ENCODE data around the gene OR6S1.
"Not testable (repeated sequence)": the region's sequence is repeated elsewhere in the genome, so short reads cannot be mapped to it uniquely, and the experiment has no call there.

OR6S1 gene

DNA sequence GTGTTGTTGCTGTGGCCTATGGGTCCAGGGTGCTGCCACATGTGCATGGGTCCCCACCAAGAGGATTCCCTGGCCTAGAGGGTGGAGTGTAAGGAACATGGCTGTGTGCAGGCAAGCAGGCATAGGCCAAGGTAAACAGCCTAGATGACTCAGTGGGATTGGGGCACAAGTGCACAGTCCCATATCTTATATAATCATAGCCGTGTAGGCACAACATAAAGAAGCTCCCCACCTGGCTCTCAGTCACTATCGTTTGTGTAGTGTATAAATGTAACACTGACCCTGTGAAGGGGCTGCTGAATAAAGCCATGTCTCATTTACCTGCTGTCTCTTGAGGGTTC, 34.6 kb downstream of the OR6S1 start:
- no peak for DNase-seq
- Mint-ChIP-seq H3K27me3 (peaks cover 4% of the 10 kb centered on the region), H3K36me3 (no peaks in the 10 kb centered on the region), H3K27ac (no peak overlapping the region), H3K4me3 (no peak overlapping the region), H3K9me3 (no peaks in the 10 kb centered on the region), H3K4me1 (peaks cover 3% of the 10 kb centered on the region)
- CTCF ChIA-PET = interaction anchor here (0.6 to 6.5 kb wide), 9 partner anchors 50 to 280 kb away, joined by 3 to 74 read pairs (median 3); partner anchors contain the start of gene CCNB1IP1

DNA sequence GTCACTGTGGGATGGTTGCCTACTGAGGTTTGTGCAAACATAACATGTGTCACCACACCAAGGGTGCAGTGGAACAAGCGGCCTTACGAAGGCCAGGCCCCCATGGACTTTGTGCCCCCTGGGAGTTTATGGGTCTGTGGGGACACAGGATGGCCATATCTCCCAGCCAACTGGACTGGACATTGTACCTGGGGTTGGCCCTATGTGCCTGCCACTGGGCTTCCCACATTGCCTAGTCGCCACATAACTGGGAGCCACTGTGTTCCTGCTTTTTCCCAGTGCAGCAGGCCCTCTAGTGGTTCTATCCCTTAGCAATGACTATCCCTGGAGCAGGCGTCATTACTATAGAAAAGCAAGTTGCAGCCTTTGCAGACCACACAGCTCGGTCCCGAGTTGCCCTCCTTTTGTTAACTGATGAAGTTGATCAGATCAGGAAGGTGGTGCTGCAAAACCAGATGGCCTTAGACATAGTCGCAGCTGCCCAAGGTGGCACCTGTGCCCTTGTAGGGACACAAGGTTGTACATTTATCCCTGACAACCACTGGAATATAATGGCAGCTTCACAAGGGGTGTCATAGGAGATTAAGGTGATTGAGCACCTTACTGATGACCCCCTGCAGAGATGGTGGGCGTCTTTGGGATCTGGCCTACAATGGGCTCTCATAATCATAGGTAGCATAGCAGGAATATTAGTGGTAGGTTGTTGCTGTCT, 35.1 kb downstream of the OR6S1 start:
- H3K36me3 Mint-ChIP-seq = no peaks in the 10 kb centered on the region
- no peak overlapping the region for H3K27ac Mint-ChIP-seq

GRCh38 chr14:20603813-20604690, 37.4 kb downstream of the OR6S1 start:
- no peaks in the 10 kb centered on the region for H3K9me3 Mint-ChIP-seq

More for the DNA sequence above, 35.1 kb downstream of the OR6S1 start:
- H3K4me3 Mint-ChIP-seq = no peak overlapping the region
- peaks cover 3% of the 10 kb centered on the region for H3K4me1 Mint-ChIP-seq
- DNase-seq = no peak
- CTCF ChIA-PET = interaction anchor here (0.7 to 6.5 kb wide), 4 partner anchors 146 to 279 kb away, joined by 3 to 74 read pairs (median 26); partner anchors contain the start of gene CCNB1IP1
- H3K9me3 Mint-ChIP-seq = no peaks in the 10 kb centered on the region
- H3K27me3 Mint-ChIP-seq = peaks cover 4% of the 10 kb centered on the region

DNA sequence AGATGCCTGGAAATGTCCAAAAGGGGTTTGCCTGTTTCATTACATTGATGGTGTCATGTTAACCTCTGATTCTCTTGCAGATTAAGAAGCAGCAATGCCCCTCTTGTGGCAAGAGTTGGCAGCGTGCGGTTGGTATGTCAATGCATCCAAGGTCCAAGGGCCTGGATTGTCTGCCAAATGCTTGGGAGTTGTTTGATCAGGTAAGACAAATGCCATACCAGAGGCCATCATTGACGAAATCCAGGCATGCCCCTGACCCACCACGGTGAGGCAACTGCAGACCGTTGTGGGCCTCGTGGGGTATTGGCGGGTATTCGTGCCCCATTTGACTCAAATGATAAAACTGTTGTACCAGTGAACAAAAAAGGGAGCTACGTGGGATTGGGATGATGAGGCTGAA, 38.9 kb downstream of the OR6S1 start:
- CTCF ChIA-PET = interaction anchor here (1.3 to 1.7 kb wide), 3 partner anchors 116 to 275 kb away, joined by 3 to 6 read pairs (median 3); partner anchors contain the start of gene TEP1
- no peak overlapping the region for H3K27ac Mint-ChIP-seq
- H3K9me3 Mint-ChIP-seq = no peaks in the 10 kb centered on the region
- no peaks in the 10 kb centered on the region for H3K4me1 Mint-ChIP-seq
- DNase-seq = no peak
- H3K36me3 Mint-ChIP-seq = no peaks in the 10 kb centered on the region
- no peaks in the 10 kb centered on the region for H3K27me3 Mint-ChIP-seq
- H3K4me3 Mint-ChIP-seq = no peak overlapping the region

More at GRCh38 chr14:20603813-20604690, 37.4 kb downstream of the OR6S1 start:
- H3K36me3 Mint-ChIP-seq = no peaks in the 10 kb centered on the region
- H3K27ac Mint-ChIP-seq = no peak overlapping the region
- DNase-seq = no peak
- CTCF ChIA-PET = interaction anchor here (1.3 to 1.5 kb wide), 2 partner anchors 118 to 277 kb away, joined by 3 read pairs; no protein-coding TSS in a partner anchor
- no peak overlapping the region for H3K4me3 Mint-ChIP-seq
- H3K4me1 Mint-ChIP-seq = peaks cover 3% of the 10 kb centered on the region
- peaks cover 4% of the 10 kb centered on the region for H3K27me3 Mint-ChIP-seq

DNA sequence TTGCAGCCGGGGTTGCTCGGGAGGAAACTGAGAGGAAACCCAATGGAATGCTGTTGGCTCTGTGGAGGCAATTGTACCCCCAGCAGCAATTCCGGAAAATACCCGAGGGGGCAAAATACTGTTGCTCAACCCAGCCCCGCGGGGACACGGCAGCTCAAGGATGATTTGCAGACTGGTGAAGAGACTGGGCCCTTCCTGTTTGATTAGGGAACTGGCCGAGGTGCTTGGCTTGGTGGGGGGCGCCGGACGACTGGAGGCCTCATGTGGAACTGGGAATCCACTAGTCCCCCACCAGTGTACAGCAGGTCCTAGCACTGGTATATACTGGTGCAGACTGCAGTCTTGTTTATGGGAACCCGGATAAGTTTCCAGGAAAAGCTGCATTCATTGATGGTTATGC, 40.0 kb downstream of the OR6S1 start:
- CTCF ChIA-PET = no interaction called here
- no peak overlapping the region for H3K27ac Mint-ChIP-seq

DNA sequence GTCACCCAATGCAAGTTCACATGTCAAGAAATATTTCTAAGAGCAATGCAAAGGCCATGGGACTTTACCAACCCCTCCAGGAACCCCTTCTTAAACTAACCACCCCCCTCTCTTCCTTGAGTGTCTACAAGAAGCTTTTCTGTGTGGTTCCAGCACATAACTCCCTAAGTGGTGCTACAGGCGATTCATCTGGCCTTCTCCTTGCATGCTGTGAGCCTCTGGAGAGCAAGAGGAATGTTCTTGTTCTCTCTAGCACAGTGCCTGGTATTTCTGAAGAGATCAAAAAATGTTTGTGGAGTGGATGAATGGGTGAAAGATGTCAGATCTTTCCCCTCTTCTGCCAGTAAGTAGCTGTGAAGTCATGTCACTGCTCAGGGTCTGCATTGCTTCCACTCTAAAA, 44.4 kb downstream of the OR6S1 start:
- no peaks in the 10 kb centered on the region for H3K9me3 Mint-ChIP-seq
- H3K27ac Mint-ChIP-seq = no peak overlapping the region
- H3K4me3 Mint-ChIP-seq = no peak overlapping the region
- H3K27me3 Mint-ChIP-seq = peaks cover 14% of the 10 kb centered on the region
- CTCF ChIA-PET = interaction anchor here (1.0 to 1.5 kb wide), 2 partner anchors 10 to 269 kb away, joined by 3 read pairs; no protein-coding TSS in a partner anchor
- no peak for DNase-seq
- H3K36me3 Mint-ChIP-seq = no peaks in the 10 kb centered on the region
- peaks cover 3% of the 10 kb centered on the region for H3K4me1 Mint-ChIP-seq

More for the DNA sequence above, 40.0 kb downstream of the OR6S1 start:
- H3K9me3 Mint-ChIP-seq = no peaks in the 10 kb centered on the region
- H3K27me3 Mint-ChIP-seq = peaks cover 7% of the 10 kb centered on the region
- no peak for DNase-seq
- no peak overlapping the region for H3K4me3 Mint-ChIP-seq
- no peaks in the 10 kb centered on the region for H3K4me1 Mint-ChIP-seq
- H3K36me3 Mint-ChIP-seq = no peaks in the 10 kb centered on the region

DNA sequence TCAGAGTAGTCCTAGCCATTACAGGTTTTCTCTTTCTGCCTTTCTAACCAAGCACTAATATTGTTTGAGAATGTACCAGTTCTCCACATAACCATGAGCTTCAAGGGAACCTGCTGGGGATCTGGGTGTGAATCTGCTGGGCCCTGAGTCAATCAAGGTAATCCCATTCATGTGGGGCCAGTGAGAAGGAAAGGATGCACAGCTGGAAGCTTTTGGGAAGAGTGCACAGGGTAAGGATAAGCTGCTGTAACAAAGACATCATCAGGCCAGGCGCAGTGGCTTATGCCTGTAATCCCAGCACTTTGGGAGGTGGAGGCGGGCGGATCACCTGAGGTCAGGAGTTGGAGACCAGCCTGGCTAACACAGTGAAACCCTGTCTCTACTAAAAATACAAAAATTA, 45.8 kb downstream of the OR6S1 start:
- H3K4me3 Mint-ChIP-seq, H3K9me3 Mint-ChIP-seq, H3K36me3 Mint-ChIP-seq, H3K4me1 Mint-ChIP-seq, DNase-seq: not testable (repeated sequence)
- Mint-ChIP-seq H3K27ac (peak overlapping the region; percentile 15), H3K27me3 (peaks cover 20% of the 10 kb centered on the region)
- CTCF ChIA-PET = interaction anchor here (0.8 kb wide), 1 partner anchor 268 kb away, joined by 5 read pairs; no protein-coding TSS in a partner anchor

- Mint-ChIP-seq H3K27ac (no peak overlapping the region), H3K4me3 (no peak overlapping the region), H3K4me1 (peaks cover 5% of the 10 kb centered on the region), H3K27me3 (peaks cover 20% of the 10 kb centered on the region), H3K9me3 (no peaks in the 10 kb centered on the region), H3K36me3 (no peaks in the 10 kb centered on the region)
- no peak for DNase-seq
- CTCF ChIA-PET = no interaction called here
Observed at GRCh38 chr14:20592574-20592973, 48.9 kb downstream of the OR6S1 start.

- Mint-ChIP-seq H3K4me3 (no peak within 1 kb of the TSS), H3K27me3 (peaks cover 13% of the 10 kb centered on the region), H3K27ac (no peak within 1 kb of the TSS), H3K9me3 (no peaks in the 10 kb centered on the region), H3K4me1 (peaks cover 5% of the 10 kb centered on the region), H3K36me3 (no peaks in the 10 kb centered on the region)
- no peak for DNase-seq
- CTCF ChIA-PET = no interaction called here
Observed at GRCh38 chr14:20591235-20591634, 50.3 kb downstream of the OR6S1 start, which contains the start of gene RNASE12. Gene RNASE12, minus strand, starts transcription at chr14:20591376. Its CDS starts 653 bp downstream, at chr14:20590723.

Data from activated naive CD4-positive, alpha-beta T cell treated with anti-CD3 and anti-CD28 coated beads, Interleukin-2, amount 10 ng/mL, durations not matched to agents 7 days and 5 days (primary cell).